DMS 273 treated with DMSO at 0.1 percent for 48 hours (cell line): ENCODE data around the gene BCKDK.
"Not testable (repeated sequence)": the region's sequence is repeated elsewhere in the genome, so short reads cannot be mapped to it uniquely, and the experiment has no call there.

Experiments
- DNase-seq: peaks from one replicate; lab custom pipeline; 2025; lab: John Stamatoyannopoulos, UW

BCKDK gene

DNA sequence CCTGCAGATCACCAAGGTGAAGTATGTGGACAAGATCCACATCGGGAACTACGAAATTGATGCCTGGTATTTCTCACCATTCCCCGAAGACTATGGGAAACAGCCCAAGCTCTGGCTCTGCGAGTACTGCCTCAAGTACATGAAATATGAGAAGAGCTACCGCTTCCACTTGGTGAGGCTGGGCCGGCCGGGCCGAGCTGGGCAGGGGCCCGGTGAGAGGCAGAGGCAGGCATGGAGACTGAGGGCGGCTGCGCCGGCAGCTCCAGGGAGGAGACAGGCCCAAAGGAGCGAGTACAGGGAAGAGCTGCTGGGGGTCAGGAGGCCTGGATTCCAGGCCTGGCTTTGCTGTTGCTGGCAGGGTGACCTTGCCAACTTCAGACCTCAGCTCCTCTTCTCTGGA, 19.0 kb downstream of the BCKDK start:
- no peak for DNase-seq

GRCh38 chr16:31128711-31129567, 20.8 kb downstream of the BCKDK start:
- no peak for DNase-seq

DNA sequence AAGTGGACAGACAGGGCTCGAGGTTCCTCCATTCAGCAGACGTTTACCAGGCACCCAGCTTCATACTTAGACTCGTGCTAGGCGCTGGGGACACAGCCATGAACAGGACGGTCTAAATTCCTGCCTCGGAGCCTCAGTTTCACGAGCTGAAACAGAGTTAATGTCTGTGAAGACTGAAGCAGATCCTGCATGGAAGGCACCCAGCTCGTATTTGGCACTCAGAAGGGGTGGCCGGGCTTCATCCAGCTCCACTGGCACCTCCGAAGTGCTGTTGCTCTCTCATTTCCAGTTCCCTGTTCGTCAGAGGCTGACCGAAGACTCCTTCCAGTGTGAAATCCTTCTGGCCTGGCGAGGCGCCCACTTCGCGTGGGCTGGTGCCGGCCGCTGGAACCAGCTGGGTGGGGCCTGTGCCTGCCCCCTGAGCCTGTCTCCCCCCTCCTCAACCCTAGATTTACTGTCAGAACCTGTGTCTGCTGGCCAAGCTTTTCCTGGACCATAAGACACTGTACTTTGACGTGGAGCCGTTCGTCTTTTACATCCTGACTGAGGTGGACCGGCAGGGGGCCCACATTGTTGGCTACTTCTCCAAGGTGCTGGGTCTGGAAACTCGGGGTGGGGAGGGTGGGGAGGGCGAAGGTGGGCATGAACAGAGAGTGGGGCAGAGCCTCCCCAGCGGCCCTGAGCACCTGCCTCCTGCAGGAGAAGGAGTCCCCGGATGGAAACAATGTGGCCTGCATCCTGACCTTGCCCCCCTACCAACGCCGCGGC, 21.6 kb downstream of the BCKDK start:
- DNase-seq = no peak

GRCh38 chr16:31130336-31130891, 22.2 kb downstream of the BCKDK start:
- no peak for DNase-seq

- no peak for DNase-seq
These were observed 22.7 kb downstream of the BCKDK start for GRCh38 chr16:31130899-31131298.

GRCh38 chr16:31131416-31131815, 23.2 kb downstream of the BCKDK start:
- no peak for DNase-seq

DNA sequence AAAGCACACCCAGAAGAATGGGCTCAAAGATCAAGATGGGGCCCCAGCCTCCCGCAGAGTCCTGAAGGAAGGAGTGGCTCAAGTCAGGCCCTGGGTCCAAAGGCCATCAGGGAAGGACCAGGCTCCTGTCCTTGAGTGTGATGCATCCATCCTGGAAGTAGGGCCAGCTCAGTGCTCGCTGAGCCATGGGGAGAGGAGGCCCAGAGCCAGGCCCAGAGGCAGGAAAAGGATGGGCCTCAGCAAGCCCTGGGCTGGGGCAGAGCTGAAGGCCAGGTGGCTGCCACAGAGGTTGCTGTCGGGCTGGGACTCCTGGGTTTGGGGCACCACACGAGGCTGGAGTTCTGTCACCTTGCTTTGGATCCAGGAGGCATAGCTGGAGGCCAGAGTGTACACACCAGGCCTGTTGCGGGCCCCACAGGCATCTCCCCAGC, 23.7 kb downstream of the BCKDK start:
- no peak for DNase-seq

DNA sequence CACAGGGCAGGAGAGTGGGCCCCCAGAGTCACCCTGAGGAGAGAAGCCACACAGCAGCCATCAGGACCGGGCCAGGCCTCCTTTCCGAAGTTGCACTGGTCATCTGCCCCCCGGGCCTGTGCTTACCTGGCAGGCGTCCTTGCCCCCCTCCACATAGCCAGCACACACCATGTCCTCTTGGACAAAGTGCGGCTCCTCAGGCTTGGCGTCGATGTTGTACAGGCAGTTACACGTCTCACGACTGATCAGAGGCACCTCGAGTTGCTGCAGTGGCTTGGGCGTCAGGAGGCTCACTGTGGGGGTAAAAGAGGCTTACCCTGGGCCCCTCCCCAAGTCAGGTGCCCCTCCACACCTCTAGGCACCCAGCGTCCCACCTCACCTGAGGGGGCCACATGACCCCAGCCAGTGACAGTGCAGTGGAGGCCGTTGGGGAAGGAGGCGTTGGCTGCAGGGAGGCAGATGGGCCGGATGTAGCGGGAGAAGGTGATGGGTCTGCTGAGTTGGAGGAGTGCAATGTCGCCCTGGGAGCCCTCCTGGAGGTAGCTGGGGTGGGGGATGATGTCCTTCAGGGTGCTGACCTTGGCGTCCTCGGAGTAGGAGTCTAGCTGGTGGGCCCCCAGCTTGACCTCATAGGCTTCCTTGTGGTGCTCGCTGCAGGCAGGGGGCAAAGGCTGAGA, 24.3 kb downstream of the BCKDK start:
- DNase-seq = no peak

DNA sequence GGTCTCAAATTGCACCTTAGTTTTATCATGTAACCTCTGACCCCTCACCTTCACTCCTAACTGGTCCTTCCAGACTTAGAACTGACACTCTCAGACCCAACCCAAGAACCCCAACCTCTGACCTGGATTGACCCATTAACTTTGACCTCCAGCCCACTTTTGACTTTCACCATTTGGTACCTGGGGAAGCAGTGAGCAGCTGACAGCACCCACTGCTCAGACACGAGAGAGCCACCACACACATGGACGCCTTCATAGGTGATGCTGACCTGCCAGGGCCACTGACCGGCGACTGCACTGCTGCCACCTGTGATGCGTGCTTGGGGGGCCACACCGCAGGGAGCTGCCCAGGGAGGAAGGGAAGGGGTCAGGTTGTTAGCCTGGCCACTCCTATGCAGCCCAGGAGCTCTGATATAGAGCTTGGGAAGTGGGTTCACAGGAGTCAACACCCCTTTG, 24.9 kb downstream of the BCKDK start:
- no peak for DNase-seq

- no peak for DNase-seq
These were observed 25.9 kb downstream of the BCKDK start for GRCh38 chr16:31134091-31134571.

DNA sequence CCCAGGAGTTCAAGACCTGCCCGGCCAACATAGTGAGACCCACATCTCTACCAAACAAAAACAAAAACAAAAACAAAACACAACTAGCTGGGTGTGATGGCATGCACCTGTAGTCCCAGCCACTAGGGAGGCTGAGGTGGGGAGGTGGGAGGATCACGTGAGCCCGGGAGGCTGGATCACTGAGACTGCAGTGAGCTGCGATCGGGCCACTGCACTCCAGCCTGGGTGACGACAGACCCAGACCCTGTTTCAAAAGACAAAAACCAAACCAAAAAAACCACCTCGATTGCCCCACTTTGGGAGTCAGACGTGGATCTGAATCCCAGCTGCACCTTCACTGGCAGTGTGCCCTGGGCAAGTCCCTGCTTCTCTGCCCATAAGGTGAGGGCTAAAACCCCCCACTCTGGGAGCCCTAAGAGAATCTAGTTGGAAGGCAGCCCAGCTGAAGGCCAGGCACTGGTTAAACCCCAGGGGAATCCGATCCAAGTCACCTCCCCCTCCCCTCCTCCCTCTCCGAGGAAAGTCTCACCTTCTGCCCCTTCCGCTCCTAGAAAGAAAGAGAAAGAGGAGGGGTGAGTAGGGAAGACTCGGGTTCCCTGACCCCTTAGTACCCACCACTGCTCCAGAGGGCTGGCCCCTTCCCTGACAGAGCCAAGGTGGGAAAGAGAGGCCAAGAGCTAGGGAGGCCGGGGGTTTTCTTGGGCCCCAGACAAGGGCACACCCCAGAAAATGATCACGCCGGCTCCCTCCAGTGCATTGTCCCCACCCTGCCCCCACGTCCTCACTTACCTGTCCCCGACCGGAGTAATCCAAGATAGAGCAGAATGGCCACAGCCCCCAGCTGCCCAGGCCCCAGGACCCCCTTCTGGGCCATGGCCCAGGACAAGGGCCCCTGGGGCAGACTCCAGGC, 26.7 kb downstream of the BCKDK start:
- peak; percentile 12 for DNase-seq

- no peak for DNase-seq
These were observed 27.5 kb downstream of the BCKDK start, which contains the start of gene PRSS8 for GRCh38 chr16:31135535-31136286. PRSS8 (minus strand) TSS chr16:31135727; CDS start chr16:31135498, 229 bp downstream.

GRCh38 chr16:31136287-31136662, 28.1 kb downstream of the BCKDK start:
- no peak for DNase-seq

DNA sequence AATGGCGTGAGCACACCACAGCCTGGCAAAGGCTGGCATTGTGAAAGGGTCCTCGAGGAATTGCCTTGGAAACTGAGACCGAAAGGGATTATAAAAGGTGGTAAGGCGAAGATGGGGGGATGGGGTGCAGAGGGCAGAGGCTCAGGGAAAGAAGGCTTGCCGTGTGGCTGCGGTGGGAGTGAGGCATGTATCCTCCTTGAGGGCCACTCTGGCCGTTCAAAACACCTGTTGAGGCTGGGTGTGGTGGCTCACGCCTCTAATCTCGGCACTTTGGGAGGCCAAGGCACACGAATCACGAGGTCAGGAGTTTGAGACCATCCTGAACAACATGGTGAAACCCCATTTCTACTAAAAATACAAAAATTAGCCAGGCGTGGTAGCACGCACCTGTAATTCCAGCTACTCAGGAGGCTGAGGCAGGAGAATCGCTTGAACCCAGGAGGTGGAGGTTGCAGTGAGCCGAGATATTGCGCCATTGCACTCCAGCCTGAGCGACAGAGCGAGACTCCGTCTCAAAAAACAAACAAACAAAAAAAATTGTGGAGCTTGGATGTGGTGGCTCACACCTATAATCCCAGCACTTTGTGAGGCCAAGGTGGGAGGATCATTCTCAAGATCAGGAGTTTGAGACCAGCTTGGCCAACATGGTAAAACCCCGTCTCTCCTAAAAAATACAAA, 28.8 kb downstream of the BCKDK start:
- not testable (repeated sequence) for DNase-seq

- DNase-seq = no peak
These were observed 30.7 kb downstream of the BCKDK start for GRCh38 chr16:31138621-31139578.

DNA sequence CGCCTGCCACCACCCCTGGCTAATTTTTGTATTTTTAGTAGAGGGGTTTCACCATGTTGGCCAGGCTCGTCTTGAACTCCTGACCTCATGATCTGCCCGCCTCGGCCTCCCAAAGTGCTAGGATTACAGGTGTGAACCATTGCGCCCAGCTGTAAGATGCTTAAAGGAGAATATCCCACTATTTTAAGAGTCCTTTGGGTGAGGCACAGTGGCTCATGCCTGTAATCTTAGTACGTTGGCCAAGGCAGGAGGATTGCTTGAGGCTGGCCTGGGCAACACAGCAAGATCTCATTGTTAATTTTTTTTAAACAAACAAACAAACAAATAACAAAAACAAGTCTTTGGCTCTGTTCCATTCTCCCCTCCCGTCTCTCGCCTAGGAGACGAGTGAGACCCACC, 32.9 kb downstream of the BCKDK start:
- not testable (repeated sequence) for DNase-seq

GRCh38 chr16:31141489-31142108, 33.4 kb downstream of the BCKDK start:
- DNase-seq = peak; percentile 67
